ENCODE data around the gene SEMA6A.

SEMA6A gene

GRCh38 chr5:116395631-116396203 is 178.9 kb downstream of the SEMA6A start:
- no peak for DNase-seq

GRCh38 chr5:116395226-116395625 is 179.4 kb downstream of the SEMA6A start:
- peak; percentile 99 for DNase-seq

GRCh38 chr5:116394186-116394867 is 180.3 kb downstream of the SEMA6A start:
- DNase-seq, result peak in 1 of 2 experiments; percentile 11
